ENCODE measurements around the gene TLX1.

Gene TLX1

GRCh38 chr10:101140084-101140949 lies 9.2 kb downstream of the TLX1 start:
- TF ChIP-seq REST (IDR thresholded peaks at IDR 0.05; ENCODE audit: insufficient read depth in 1 of 2, low read depth in 2 of 2, low read length in 2 of 2) (no peak), POLR2AphosphoS5 (IDR thresholded peaks at IDR 0.05; ENCODE audit: low read depth, low read length) (no peak), TAF1 (IDR thresholded peaks at IDR 0.05; ENCODE audit: borderline replicate concordance, insufficient read depth, low read length) (no peak), SIN3A (IDR thresholded peaks at IDR 0.05; ENCODE audit: borderline replicate concordance, insufficient read depth, low read length) (no peak), FOXP2 (optimal IDR thresholded peaks at IDR 0.05; ENCODE audit: borderline replicate concordance, extremely low read depth, extremely low read length, insufficient read depth) (no peak)

GRCh38 chr10:101140950-101141615 lies 10.0 kb downstream of the TLX1 start:
- TF ChIP-seq TAF1 (IDR thresholded peaks at IDR 0.05; ENCODE audit: borderline replicate concordance, insufficient read depth, low read length) (no peak), FOXP2 (optimal IDR thresholded peaks at IDR 0.05; ENCODE audit: borderline replicate concordance, extremely low read depth, extremely low read length, insufficient read depth) (no peak), POLR2AphosphoS5 (IDR thresholded peaks at IDR 0.05; ENCODE audit: low read depth, low read length) (no peak), REST (IDR thresholded peaks at IDR 0.05; ENCODE audit: insufficient read depth in 1 of 2, low read depth in 2 of 2, low read length in 2 of 2) (no peak), SIN3A (IDR thresholded peaks at IDR 0.05; ENCODE audit: borderline replicate concordance, insufficient read depth, low read length) (no peak)

GRCh38 chr10:101141616-101142532 lies 10.8 kb downstream of the TLX1 start:
- TF ChIP-seq TAF1 (IDR thresholded peaks at IDR 0.05; ENCODE audit: borderline replicate concordance, insufficient read depth, low read length) (no peak), FOXP2 (optimal IDR thresholded peaks at IDR 0.05; ENCODE audit: borderline replicate concordance, extremely low read depth, extremely low read length, insufficient read depth) (peak; percentile 45), POLR2AphosphoS5 (IDR thresholded peaks at IDR 0.05; ENCODE audit: low read depth, low read length) (no peak)

GRCh38 chr10:101142533-101143344 lies 11.6 kb downstream of the TLX1 start:
- no peak for TF ChIP-seq REST (IDR thresholded peaks at IDR 0.05; ENCODE audit: insufficient read depth in 1 of 2, low read depth in 2 of 2, low read length in 2 of 2)
- TF ChIP-seq TAF1 (IDR thresholded peaks at IDR 0.05; ENCODE audit: borderline replicate concordance, insufficient read depth, low read length), result no peak
- no peak for TF ChIP-seq FOXP2 (optimal IDR thresholded peaks at IDR 0.05; ENCODE audit: borderline replicate concordance, extremely low read depth, extremely low read length, insufficient read depth)
- TF ChIP-seq SIN3A (IDR thresholded peaks at IDR 0.05; ENCODE audit: borderline replicate concordance, insufficient read depth, low read length), result no peak
- TF ChIP-seq POLR2AphosphoS5 (IDR thresholded peaks at IDR 0.05; ENCODE audit: low read depth, low read length), result no peak

All from PFSK-1 (cell line).